Fibroblast of villous mesenchyme (primary cell): ENCODE measurements around the gene AATK. TPM values are rescaled to one million over a fixed set of nuclear protein-coding genes. Genes with fewer than 3 reads are reported as not detected.

Experiments
- DNase-seq: peaks from one replicate; pipeline ENCODE4 v3.0.0-alpha.2; 2010; ENCODE audit warnings: low read depth
- H3K4me3 ChIP-seq: 2 replicates; pipeline ENCODE4 v1.5.1; 2011; ENCODE audit warnings: low read depth, mild to moderate bottlenecking, low read length
- CTCF ChIP-seq: IDR thresholded peaks from 2 replicates; pipeline ENCODE4 v1.5.1; 2012; ENCODE audit warnings: low read depth, mild to moderate bottlenecking, low read length; ENCODE audit not compliant: insufficient read depth
- total RNA-seq: library from RNA; depleted of rRNA; stranded (reverse); fragments of >200 nt; gene quantifications from 2 replicates; pipeline ENCODE4 v1.2.3, GENCODE V29; 2012

AATK gene
- total RNA-seq, 1 donor, result under 0.01 TPM

DNA sequence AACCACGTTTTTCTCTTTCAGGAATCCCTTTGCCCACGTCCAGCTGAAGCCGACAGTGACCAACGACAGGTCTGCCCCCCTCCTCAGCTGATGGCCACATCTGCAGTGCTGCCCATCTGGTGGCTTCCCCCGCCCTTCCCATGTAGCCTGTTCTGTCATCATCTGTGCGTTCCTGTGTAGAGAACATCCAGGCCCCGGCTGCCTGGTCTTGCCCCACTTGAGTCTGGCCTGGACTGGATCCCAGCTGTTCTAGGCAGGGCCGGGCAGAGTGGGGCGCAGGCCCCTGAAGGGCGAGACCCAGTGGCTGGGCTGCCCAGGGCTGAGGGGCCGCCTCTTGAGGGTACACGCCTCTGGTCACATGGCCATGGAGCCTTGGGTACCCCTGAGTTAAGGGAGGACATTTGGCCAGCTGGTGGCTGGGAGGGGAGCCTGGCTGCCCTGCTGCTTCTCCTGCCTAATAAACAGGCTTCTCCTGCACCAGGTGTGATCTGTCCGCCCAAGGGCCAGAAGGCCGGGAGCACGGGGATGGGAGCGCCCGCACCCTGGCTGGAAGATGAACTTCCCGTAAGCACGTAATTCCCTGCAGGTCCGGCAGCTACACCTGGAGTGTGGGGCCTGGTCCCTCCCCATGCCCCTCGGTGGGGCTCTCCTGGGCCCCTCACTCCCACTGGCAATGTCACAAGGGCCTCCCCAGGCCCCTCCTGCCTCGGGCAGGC is 50.1 kb downstream of the AATK start:
- TF ChIP-seq CTCF, result no peak
- H3K4me3 ChIP-seq, result no peak overlapping the region
- DNase-seq, result no peak

- H3K4me3 ChIP-seq, result no peak overlapping the region
- DNase-seq, result no peak
- no peak for TF ChIP-seq CTCF
Measured at GRCh38 chr17:81115219-81115618, 50.8 kb downstream of the AATK start.

DNA sequence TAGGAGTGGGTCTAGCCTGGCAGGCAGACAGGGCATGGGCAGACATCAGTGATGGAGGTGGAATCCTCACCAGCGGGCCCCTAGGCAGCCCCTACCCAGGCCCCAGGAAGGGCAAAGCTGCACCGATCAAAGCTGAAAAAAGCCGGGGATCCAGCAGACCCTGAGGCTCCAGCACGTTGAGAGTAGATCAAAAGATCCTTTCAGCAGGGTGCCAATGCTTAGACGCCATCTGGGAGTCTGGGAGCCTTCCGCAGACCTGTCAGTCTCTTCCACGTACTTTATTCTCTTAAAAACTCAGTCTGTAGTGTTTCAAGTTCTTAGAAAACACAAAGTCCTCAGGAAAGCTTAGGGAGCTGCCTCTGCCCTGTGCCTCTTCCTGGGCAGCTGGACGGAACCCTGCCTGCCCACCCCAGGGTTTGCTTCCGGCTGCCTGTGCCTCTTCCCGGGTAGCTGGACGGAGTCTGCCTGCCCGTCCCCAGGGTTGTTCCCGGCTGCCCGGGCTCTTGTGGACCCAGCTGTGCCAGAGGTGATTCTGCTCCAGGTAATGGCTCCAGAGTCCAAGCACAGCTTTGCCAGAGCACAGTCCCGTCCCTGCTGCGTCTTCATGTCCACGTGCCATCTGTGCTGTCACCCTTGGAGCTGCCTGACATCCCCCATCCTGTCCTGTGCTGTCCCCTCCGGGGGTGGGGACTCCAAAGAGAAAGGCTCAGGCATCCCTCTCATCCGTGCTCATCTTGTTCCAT is 51.5 kb downstream of the AATK start:
- H3K4me3 ChIP-seq, result no peak overlapping the region
- DNase-seq, result no peak
- TF ChIP-seq CTCF, result no peak

GRCh38 chr17:81113158-81113724 is 52.8 kb downstream of the AATK start:
- no peak for TF ChIP-seq CTCF
- H3K4me3 ChIP-seq, result no peak overlapping the region
- no peak for DNase-seq

DNA sequence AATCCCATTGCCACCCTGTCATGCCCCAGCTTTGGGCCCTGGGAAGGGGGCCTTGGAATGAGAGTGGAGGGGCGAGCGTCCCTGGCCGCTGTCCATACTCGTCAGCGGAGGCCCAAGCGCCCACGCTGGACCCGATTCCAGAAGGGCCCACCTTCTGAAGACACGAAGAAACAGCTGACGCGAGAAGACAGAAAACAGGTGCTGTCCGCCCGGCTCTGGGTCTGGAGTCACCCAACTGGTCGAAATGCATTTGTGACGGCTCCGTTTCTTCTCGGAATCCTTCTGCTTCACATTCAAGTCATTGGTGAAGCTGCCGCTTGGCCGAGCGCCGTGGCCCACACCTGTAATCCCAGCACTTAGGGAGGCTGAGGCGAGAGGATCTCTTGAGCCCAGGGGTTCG is 53.6 kb downstream of the AATK start:
- TF ChIP-seq CTCF, result no peak
- no peak overlapping the region for H3K4me3 ChIP-seq
- no peak for DNase-seq

- no peak overlapping the region for H3K4me3 ChIP-seq
- DNase-seq, result no peak
- TF ChIP-seq CTCF, result no peak
Measured at GRCh38 chr17:81111066-81111465, 55.0 kb downstream of the AATK start.
